HEK293 (cell line): ENCODE data around the gene LRP3.
A peak's percentile ranks its signal among the peaks of the same experiment; 100 is the strongest.

Source experiments
- EGR2 ChIP-seq: fragments of 450-650 bp; formaldehyde crosslinking; IDR thresholded peaks from 2 replicates; pipeline ENCODE4 v1.5.1; 2016; ENCODE audit warnings: low read depth, missing biosample characterization, missing genetic modification characterization
- IKZF3 ChIP-seq: fragments of 450-650 bp; IDR thresholded peaks from 2 replicates; pipeline ENCODE4 v1.5.0; 2018; ENCODE audit warnings: missing biosample characterization, mild to moderate bottlenecking, missing genetic modification characterization, moderate library complexity
- INSM2 ChIP-seq: fragments of 450-650 bp; formaldehyde crosslinking; IDR thresholded peaks from 2 replicates; pipeline ENCODE4 v1.5.1; 2016; ENCODE audit warnings: missing biosample characterization, missing genetic modification characterization
- KLF10 ChIP-seq: fragments of 450-650 bp; IDR thresholded peaks from 2 replicates; pipeline ENCODE4 v1.5.1; 2018; ENCODE audit warnings: missing biosample characterization, mild to moderate bottlenecking, missing genetic modification characterization
- OVOL3 ChIP-seq: fragments of 450-650 bp; formaldehyde crosslinking; IDR thresholded peaks from 2 replicates; pipeline ENCODE4 v1.5.1; 2016; ENCODE audit warnings: missing biosample characterization, missing genetic modification characterization
- RBAK ChIP-seq: fragments of 450-650 bp; formaldehyde crosslinking; IDR thresholded peaks from 2 replicates; pipeline ENCODE4 v1.5.1; 2016; ENCODE audit warnings: missing biosample characterization, missing genetic modification characterization
- SP7 ChIP-seq: fragments of 450-650 bp; formaldehyde crosslinking; IDR thresholded peaks from 2 replicates; pipeline ENCODE4 v1.5.1; 2016; ENCODE audit warnings: missing biosample characterization, missing genetic modification characterization
- ZBTB1 ChIP-seq: fragments of 450-650 bp; formaldehyde crosslinking; IDR thresholded peaks from 2 replicates; pipeline ENCODE4 v1.5.1; 2016; ENCODE audit warnings: missing biosample characterization, missing genetic modification characterization
- ZBTB26 ChIP-seq: fragments of 450-650 bp; formaldehyde crosslinking; optimal IDR thresholded peaks from 2 replicates; pipeline ENCODE3; 2016; ENCODE audit warnings: missing biosample characterization, mild to moderate bottlenecking, missing genetic modification characterization
- ZBTB6 ChIP-seq: fragments of 450-650 bp; formaldehyde crosslinking; IDR thresholded peaks from 2 replicates; pipeline ENCODE4 v1.5.1; 2017; ENCODE audit warnings: missing biosample characterization, missing genetic modification characterization
- ZFP41 ChIP-seq: fragments of 450-650 bp; formaldehyde crosslinking; IDR thresholded peaks from 2 replicates; pipeline ENCODE4 v1.5.1; 2016; ENCODE audit warnings: missing biosample characterization, missing genetic modification characterization, borderline replicate concordance
- ZNF10 ChIP-seq: fragments of 450-650 bp; formaldehyde crosslinking; IDR thresholded peaks from 2 replicates; pipeline ENCODE4 v1.5.1; 2017; ENCODE audit warnings: missing biosample characterization, missing genetic modification characterization
- ZNF175 ChIP-seq: fragments of 450-650 bp; formaldehyde crosslinking; IDR thresholded peaks from 2 replicates; pipeline ENCODE4 v1.5.1; 2016; ENCODE audit warnings: missing biosample characterization, missing genetic modification characterization
- ZNF24 ChIP-seq: fragments of 450-650 bp; formaldehyde crosslinking; IDR thresholded peaks from 2 replicates; pipeline ENCODE4 v1.5.1; 2016; ENCODE audit warnings: missing biosample characterization, missing genetic modification characterization
- ZNF26 ChIP-seq: fragments of 450-650 bp; formaldehyde crosslinking; IDR thresholded peaks from 2 replicates; pipeline ENCODE4 v1.5.1; 2016; ENCODE audit warnings: missing biosample characterization, missing genetic modification characterization
- ZNF292 ChIP-seq: fragments of 450-650 bp; formaldehyde crosslinking; IDR thresholded peaks from 2 replicates; pipeline ENCODE4 v1.5.1; 2016; ENCODE audit warnings: low read depth, missing biosample characterization, missing genetic modification characterization, borderline replicate concordance
- ZNF404 ChIP-seq: fragments of 450-650 bp; formaldehyde crosslinking; IDR thresholded peaks from 2 replicates; pipeline ENCODE4 v1.5.1; 2017; ENCODE audit warnings: missing biosample characterization, missing genetic modification characterization
- ZNF571 ChIP-seq: fragments of 450-650 bp; formaldehyde crosslinking; IDR thresholded peaks from 2 replicates; pipeline ENCODE4 v1.5.0; 2017; ENCODE audit warnings: missing biosample characterization, missing genetic modification characterization
- ZNF623 ChIP-seq: fragments of 450-650 bp; formaldehyde crosslinking; IDR thresholded peaks from 2 replicates; pipeline ENCODE4 v1.5.1; 2016; ENCODE audit warnings: missing biosample characterization, missing genetic modification characterization
- ZNF629 ChIP-seq: fragments of 450-650 bp; formaldehyde crosslinking; IDR thresholded peaks from 2 replicates; pipeline ENCODE4 v1.5.1; 2017; ENCODE audit warnings: missing biosample characterization, missing genetic modification characterization
- ZNF654 ChIP-seq: fragments of 450-650 bp; formaldehyde crosslinking; IDR thresholded peaks from 2 replicates; pipeline ENCODE4 v1.5.1; 2016; ENCODE audit warnings: low read depth, missing biosample characterization, missing genetic modification characterization
- ZNF707 ChIP-seq: fragments of 450-650 bp; formaldehyde crosslinking; IDR thresholded peaks from 2 replicates; pipeline ENCODE4 v1.5.1; 2016; ENCODE audit warnings: missing biosample characterization, missing genetic modification characterization
- ZNF843 ChIP-seq: fragments of 450-650 bp; formaldehyde crosslinking; IDR thresholded peaks from 2 replicates; pipeline ENCODE4 v1.5.1; 2016; ENCODE audit warnings: missing biosample characterization, missing genetic modification characterization
- TF ChIP-seq, protein P1 (sequence below): fragments of 450-650 bp; formaldehyde crosslinking; IDR thresholded peaks from 2 replicates; pipeline ENCODE4 v1.5.1; 2017; ENCODE audit warnings: missing biosample characterization, missing genetic modification characterization
- TF ChIP-seq, protein P2 (sequence below): fragments of 450-650 bp; formaldehyde crosslinking; conservative IDR thresholded peaks from 2 replicates; pipeline ENCODE4 v1.5.1; 2016; ENCODE audit warnings: low read depth, missing biosample characterization, missing genetic modification characterization
- TF ChIP-seq, protein P3 (sequence below): fragments of 450-650 bp; formaldehyde crosslinking; IDR thresholded peaks from 2 replicates; pipeline ENCODE4 v1.5.1; 2017; ENCODE audit warnings: missing biosample characterization, missing genetic modification characterization

LRP3 gene

GRCh38 chr19:33177417-33177979, 16.6 kb upstream of the LRP3 start (continued):
- TF ChIP-seq, protein P1, sequence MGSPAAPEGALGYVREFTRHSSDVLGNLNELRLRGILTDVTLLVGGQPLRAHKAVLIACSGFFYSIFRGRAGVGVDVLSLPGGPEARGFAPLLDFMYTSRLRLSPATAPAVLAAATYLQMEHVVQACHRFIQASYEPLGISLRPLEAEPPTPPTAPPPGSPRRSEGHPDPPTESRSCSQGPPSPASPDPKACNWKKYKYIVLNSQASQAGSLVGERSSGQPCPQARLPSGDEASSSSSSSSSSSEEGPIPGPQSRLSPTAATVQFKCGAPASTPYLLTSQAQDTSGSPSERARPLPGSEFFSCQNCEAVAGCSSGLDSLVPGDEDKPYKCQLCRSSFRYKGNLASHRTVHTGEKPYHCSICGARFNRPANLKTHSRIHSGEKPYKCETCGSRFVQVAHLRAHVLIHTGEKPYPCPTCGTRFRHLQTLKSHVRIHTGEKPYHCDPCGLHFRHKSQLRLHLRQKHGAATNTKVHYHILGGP (tag by site-specific recombination) = no peak
- TF ChIP-seq ZBTB1 = no peak; the same call in 1 of the 2 replicates
- TF ChIP-seq, protein P2, sequence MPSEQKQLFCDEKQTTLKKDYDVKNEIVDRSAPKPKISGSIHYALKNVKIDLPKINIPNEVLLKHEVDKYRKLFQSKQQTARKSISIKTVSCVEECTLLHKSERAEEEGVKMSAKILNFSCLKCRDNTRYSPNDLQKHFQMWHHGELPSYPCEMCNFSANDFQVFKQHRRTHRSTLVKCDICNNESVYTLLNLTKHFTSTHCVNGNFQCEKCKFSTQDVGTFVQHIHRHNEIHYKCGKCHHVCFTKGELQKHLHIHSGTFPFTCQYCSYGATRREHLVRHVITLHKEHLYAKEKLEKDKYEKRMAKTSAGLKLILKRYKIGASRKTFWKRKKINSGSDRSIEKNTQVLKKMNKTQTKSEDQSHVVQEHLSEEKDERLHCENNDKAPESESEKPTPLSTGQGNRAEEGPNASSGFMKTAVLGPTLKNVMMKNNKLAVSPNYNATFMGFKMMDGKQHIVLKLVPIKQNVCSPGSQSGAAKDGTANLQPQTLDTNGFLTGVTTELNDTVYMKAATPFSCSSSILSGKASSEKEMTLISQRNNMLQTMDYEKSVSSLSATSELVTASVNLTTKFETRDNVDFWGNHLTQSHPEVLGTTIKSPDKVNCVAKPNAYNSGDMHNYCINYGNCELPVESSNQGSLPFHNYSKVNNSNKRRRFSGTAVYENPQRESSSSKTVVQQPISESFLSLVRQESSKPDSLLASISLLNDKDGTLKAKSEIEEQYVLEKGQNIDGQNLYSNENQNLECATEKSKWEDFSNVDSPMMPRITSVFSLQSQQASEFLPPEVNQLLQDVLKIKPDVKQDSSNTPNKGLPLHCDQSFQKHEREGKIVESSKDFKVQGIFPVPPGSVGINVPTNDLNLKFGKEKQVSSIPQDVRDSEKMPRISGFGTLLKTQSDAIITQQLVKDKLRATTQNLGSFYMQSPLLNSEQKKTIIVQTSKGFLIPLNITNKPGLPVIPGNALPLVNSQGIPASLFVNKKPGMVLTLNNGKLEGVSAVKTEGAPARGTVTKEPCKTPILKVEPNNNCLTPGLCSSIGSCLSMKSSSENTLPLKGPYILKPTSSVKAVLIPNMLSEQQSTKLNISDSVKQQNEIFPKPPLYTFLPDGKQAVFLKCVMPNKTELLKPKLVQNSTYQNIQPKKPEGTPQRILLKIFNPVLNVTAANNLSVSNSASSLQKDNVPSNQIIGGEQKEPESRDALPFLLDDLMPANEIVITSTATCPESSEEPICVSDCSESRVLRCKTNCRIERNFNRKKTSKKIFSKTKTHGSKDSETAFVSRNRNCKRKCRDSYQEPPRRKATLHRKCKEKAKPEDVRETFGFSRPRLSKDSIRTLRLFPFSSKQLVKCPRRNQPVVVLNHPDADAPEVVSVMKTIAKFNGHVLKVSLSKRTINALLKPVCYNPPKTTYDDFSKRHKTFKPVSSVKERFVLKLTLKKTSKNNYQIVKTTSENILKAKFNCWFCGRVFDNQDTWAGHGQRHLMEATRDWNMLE (tag by site-specific recombination) = no peak
- TF ChIP-seq KLF10 = 0 out of 2 replicates have a peak, but pooled peaks have one; percentile 7
- peak; percentile 76 for TF ChIP-seq ZNF843 (tag by site-specific recombination)
- TF ChIP-seq, protein P3, sequence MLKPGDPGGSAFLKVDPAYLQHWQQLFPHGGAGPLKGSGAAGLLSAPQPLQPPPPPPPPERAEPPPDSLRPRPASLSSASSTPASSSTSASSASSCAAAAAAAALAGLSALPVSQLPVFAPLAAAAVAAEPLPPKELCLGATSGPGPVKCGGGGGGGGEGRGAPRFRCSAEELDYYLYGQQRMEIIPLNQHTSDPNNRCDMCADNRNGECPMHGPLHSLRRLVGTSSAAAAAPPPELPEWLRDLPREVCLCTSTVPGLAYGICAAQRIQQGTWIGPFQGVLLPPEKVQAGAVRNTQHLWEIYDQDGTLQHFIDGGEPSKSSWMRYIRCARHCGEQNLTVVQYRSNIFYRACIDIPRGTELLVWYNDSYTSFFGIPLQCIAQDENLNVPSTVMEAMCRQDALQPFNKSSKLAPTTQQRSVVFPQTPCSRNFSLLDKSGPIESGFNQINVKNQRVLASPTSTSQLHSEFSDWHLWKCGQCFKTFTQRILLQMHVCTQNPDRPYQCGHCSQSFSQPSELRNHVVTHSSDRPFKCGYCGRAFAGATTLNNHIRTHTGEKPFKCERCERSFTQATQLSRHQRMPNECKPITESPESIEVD = no peak
- no peak for TF ChIP-seq ZNF26 (tag by site-specific recombination)
- TF ChIP-seq ZBTB6 (tag by site-specific recombination) = no peak
- TF ChIP-seq ZNF654 = no peak
- TF ChIP-seq ZNF571 (tag by site-specific recombination) = no peak
- TF ChIP-seq EGR2 (tag by site-specific recombination) = peak; percentile 100
- peak; percentile 68; the same call in 1 of the 2 replicates for TF ChIP-seq RBAK (tag by site-specific recombination)
- no peak for TF ChIP-seq ZNF707 (tag by site-specific recombination)
- TF ChIP-seq ZNF24 (tag by site-specific recombination) = no peak; the same call in 1 of the 2 replicates
- TF ChIP-seq ZNF175 (tag by site-specific recombination) = no peak
- TF ChIP-seq ZNF629 (tag by site-specific recombination) = no peak
- no peak for TF ChIP-seq IKZF3
- peak; percentile 65; the same call in 1 of the 2 replicates for TF ChIP-seq SP7 (tag by site-specific recombination)
- TF ChIP-seq ZNF623 (tag by site-specific recombination) = no peak
- TF ChIP-seq ZBTB26 (tag by site-specific recombination) = peak; percentile 85
- TF ChIP-seq ZFP41 (tag by site-specific recombination) = no peak
- no peak for TF ChIP-seq INSM2 (tag by site-specific recombination)
- TF ChIP-seq OVOL3 (tag by site-specific recombination) = no peak
- TF ChIP-seq ZNF10 (tag by site-specific recombination) = no peak
- no peak for TF ChIP-seq ZNF404
- TF ChIP-seq ZNF292 = no peak
